ENCODE measurements around the gene OTUB2.

- TF ChIP-seq EZH2 (IDR thresholded peaks at IDR 0.05; ENCODE audit: borderline replicate concordance) (no peak), CTCF (IDR thresholded peaks at IDR 0.05; ENCODE audit: poor library complexity) (no peak), EZH2phosphoT487 (IDR thresholded peaks at IDR 0.05; ENCODE audit: low read depth, severe bottlenecking, unreplicated experiment) (no peak)
Observed at GRCh38 chr14:94045563-94046345, 19.6 kb downstream of the OTUB2 start.
